ENCODE measurements around the gene SMYD2.

DNA sequence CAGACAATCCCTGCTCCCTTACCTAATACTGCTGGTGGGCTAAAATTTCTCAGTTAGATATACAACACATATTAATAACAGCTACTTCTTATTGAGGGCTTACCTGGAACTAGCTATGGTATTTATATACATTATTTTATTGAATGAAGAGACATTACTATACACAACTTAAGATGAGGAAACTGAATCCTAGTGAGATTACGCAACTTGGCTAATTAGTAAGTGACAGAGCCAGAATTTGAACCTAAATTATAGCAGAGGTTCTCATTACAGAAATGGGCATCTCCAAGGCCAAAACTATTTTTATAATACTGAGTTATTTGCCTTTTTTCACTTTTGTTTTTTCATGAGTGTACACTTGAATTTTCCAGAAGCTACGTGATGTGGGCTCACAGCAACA lies 44.5 kb upstream of the SMYD2 start:
- TF ChIP-seq PKNOX1 (IDR thresholded peaks at IDR 0.05) (no peak), TARDBP (IDR thresholded peaks at IDR 0.05) (no peak), SUZ12 (IDR thresholded peaks at IDR 0.05) (no peak)
